WTC11 (cell line): ENCODE measurements around the gene POGZ. TPM values are rescaled to one million over a fixed set of nuclear protein-coding genes. Genes with fewer than 3 reads are reported as not detected.

Experiments
- ZBTB43 ChIP-seq: sonication (generic); formaldehyde crosslinking; IDR thresholded peaks from 2 replicates; pipeline ENCODE4 v1.8.1; 2023; ENCODE audit warnings: mild to moderate bottlenecking, missing genetic modification reagents
- total RNA-seq: library from RNA; stranded (reverse); gene quantifications from 3 replicates; pipeline ENCODE4 v1.2.3, GENCODE V29; 2021

Gene POGZ
- total RNA-seq, 1 experiment from 2014 or later: 88.1 TPM

GRCh38 chr1:151356696-151357095, 102.6 kb downstream of the POGZ start (continued):
- no peak for TF ChIP-seq ZBTB43 (CRISPR knock-in tag)

Other genes starting within 250 kb of the POGZ start
- gene PSMD4, start 204.8 kb downstream of the POGZ start, total RNA-seq: 184 to 202 TPM (median 186 TPM) in 3 replicates
- 54.1 to 56.8 TPM (median 55.1 TPM) in 3 replicates for gene ZNF687, start 177.2 kb downstream of the POGZ start, total RNA-seq
- gene PI4KB, start 132.1 kb downstream of the POGZ start, total RNA-seq: 25.6 to 33.6 TPM (median 30.5 TPM) in 3 replicates
- gene RFX5, start 112.2 kb downstream of the POGZ start, total RNA-seq: 59.2 to 69.2 TPM (median 67.7 TPM) in 3 replicates
- 17.9 to 23.9 TPM (median 20.2 TPM) in 3 replicates for gene SELENBP1, start 86.8 kb downstream of the POGZ start, total RNA-seq
- gene PSMB4, start 59.9 kb downstream of the POGZ start, total RNA-seq: 360 to 414 TPM (median 383 TPM) in 3 replicates
- 52.4 to 68.7 TPM (median 55.6 TPM) in 3 replicates for gene CGN, start 51.9 kb upstream of the POGZ start, total RNA-seq
- 7.7 to 8.6 TPM (median 7.9 TPM) in 3 replicates for gene TUFT1, start 80.8 kb upstream of the POGZ start, total RNA-seq
- 50.0 to 56.0 TPM (median 50.3 TPM) in 3 replicates for gene SNX27, start 152.6 kb upstream of the POGZ start, total RNA-seq